Smooth muscle cell (in vitro differentiated cells): ENCODE results near the gene CYB5RL. TPM values are rescaled to one million over a fixed set of nuclear protein-coding genes. Genes with fewer than 3 reads are reported as not detected.
"Not testable (repeated sequence)": the region's sequence is repeated elsewhere in the genome, so short reads cannot be mapped to it uniquely, and the experiment has no call there.

Experiments used
- DNase-seq: peaks from one replicate; lab custom pipeline; 2025; ENCODE audit not compliant: unreplicated experiment; lab: John Stamatoyannopoulos, UW
- H2AFZ ChIP-seq: fragments of 200-600 bp; sonication (generic); 2 replicates; pipeline ENCODE4 v1.6.0; 2016; ENCODE audit warnings: antibody characterized with exemption, low read depth, mild to moderate bottlenecking
- H3F3A ChIP-seq: fragments of 200-600 bp; sonication (generic); 2 replicates; pipeline ENCODE4 v1.6.0; 2017; ENCODE audit warnings: antibody characterized with exemption, low read depth
- H3K27ac ChIP-seq: fragments of 200-600 bp; sonication (generic); 2 replicates; pipeline ENCODE4 v1.5.1; 2016; ENCODE audit warnings: low read depth, mild to moderate bottlenecking
- H3K27me3 ChIP-seq: fragments of 200-600 bp; sonication (generic); 2 replicates; pipeline ENCODE4 v1.6.1; 2016; ENCODE audit warnings: low read depth, mild to moderate bottlenecking
- H3K36me3 ChIP-seq: fragments of 200-600 bp; sonication (generic); 2 replicates; pipeline ENCODE4 v1.5.1; 2016; ENCODE audit warnings: low read depth
- H3K4me1 ChIP-seq: fragments of 200-600 bp; sonication (generic); 2 replicates; pipeline ENCODE4 v1.5.1; 2016; ENCODE audit warnings: low read depth
- H3K4me2 ChIP-seq: fragments of 200-600 bp; sonication (generic); 2 replicates; pipeline ENCODE4 v1.6.0; 2016; ENCODE audit warnings: mild to moderate bottlenecking
- H3K4me3 ChIP-seq: fragments of 200-600 bp; sonication (generic); 2 replicates; pipeline ENCODE4 v1.5.1; 2016; ENCODE audit warnings: mild to moderate bottlenecking
- H3K79me2 ChIP-seq: fragments of 200-600 bp; sonication (generic); 2 replicates; pipeline ENCODE4 v1.6.0; 2016; ENCODE audit warnings: low read depth, mild to moderate bottlenecking
- H3K9ac ChIP-seq: fragments of 200-600 bp; sonication (generic); 2 replicates; pipeline ENCODE4 v1.6.0; 2016; ENCODE audit warnings: low read depth
- H3K9me3 ChIP-seq: fragments of 200-600 bp; sonication (generic); replicated peaks from 2 replicates; pipeline ENCODE4 v1.5.1; 2016; ENCODE audit warnings: low read depth
- H4K20me1 ChIP-seq: fragments of 200-600 bp; sonication (generic); 2 replicates; pipeline ENCODE4 v1.6.0; 2016; ENCODE audit warnings: low read depth
- CTCF ChIP-seq: fragments of 200-600 bp; sonication (generic); IDR thresholded peaks from 2 replicates; pipeline ENCODE4 v1.5.1; 2017; ENCODE audit warnings: borderline replicate concordance, mild to moderate bottlenecking, antibody characterized with exemption; ENCODE audit not compliant: insufficient read depth, poor library complexity, severe bottlenecking
- WGBS: methylation state at CpG from one replicate; pipeline ENCODE4 v1.1.7; 2016; ENCODE audit warnings: low lambda C conversion rate; 5-methylcytosine and 5-hydroxymethylcytosine counted together
- polyA plus RNA-seq: library from polyadenylated mRNA; unstranded; fragments of >200 nt; fragmentation: Nextera tagmentation; extraction: Ambion mirVana; gene quantifications from 2 replicates; pipeline ENCODE4 v1.2.1, GENCODE V29; 2016
- total RNA-seq: library from RNA; depleted of rRNA; stranded (reverse); fragments of >200 nt; gene quantifications from 2 replicates; pipeline ENCODE4 v1.2.3, GENCODE V29; 2014

CYB5RL gene
- total and polyA plus RNA-seq, 2 experiments from 2014 or later = 1.5 to 3.8 TPM

GRCh38 chr1:54167422-54168139 is 32.2 kb downstream of the CYB5RL start:
- Histone ChIP-seq H3K4me3 (no peak overlapping the region), H3K36me3 (no peaks in the 10 kb centered on the region), H3K9me3 (no peaks in the 10 kb centered on the region), H3K27ac (no peak overlapping the region), H3F3A (no peaks in the 10 kb centered on the region), H3K27me3 (no peaks in the 10 kb centered on the region), H4K20me1 (no peaks in the 10 kb centered on the region), H3K79me2 (no peaks in the 10 kb centered on the region), H3K4me2 (no peak overlapping the region), H2AFZ (no peak overlapping the region), H3K9ac (no peak overlapping the region), H3K4me1 (no peaks in the 10 kb centered on the region)
- WGBS = 68% methylated on average over 9 of the region's 9 CpGs
- no peak for DNase-seq
- TF ChIP-seq CTCF = no peak

- H3K27me3 ChIP-seq, H3K27ac ChIP-seq, H3K36me3 ChIP-seq, H3K4me3 ChIP-seq, H4K20me1 ChIP-seq, H3F3A ChIP-seq, H2AFZ ChIP-seq, H3K79me2 ChIP-seq, DNase-seq, H3K4me2 ChIP-seq, H3K9me3 ChIP-seq, H3K9ac ChIP-seq, H3K4me1 ChIP-seq: not testable (repeated sequence)
- WGBS = 93% methylated on average over 8 of the region's 8 CpGs
Measured at GRCh38 chr1:54166357-54166756, 33.5 kb downstream of the CYB5RL start.

- no peaks in the 10 kb centered on the region for H3K36me3 ChIP-seq
- no peaks in the 10 kb centered on the region for H4K20me1 ChIP-seq
- no peak overlapping the region for H3K4me2 ChIP-seq
- H3K9ac ChIP-seq = no peak overlapping the region
- TF ChIP-seq CTCF = no peak
- no peaks in the 10 kb centered on the region for H3K79me2 ChIP-seq
- DNase-seq = no peak
- H3K4me3 ChIP-seq = no peak overlapping the region
- no peaks in the 10 kb centered on the region for H3K4me1 ChIP-seq
- H3K27ac ChIP-seq = no peak overlapping the region
- no peaks in the 10 kb centered on the region for H3K9me3 ChIP-seq
- no peak overlapping the region for H2AFZ ChIP-seq
- no peaks in the 10 kb centered on the region for H3F3A ChIP-seq
- H3K27me3 ChIP-seq = no peaks in the 10 kb centered on the region
- WGBS = 96% methylated on average over 15 of the region's 15 CpGs
Measured at GRCh38 chr1:54165146-54165545, 34.7 kb downstream of the CYB5RL start.

- H3K36me3 ChIP-seq = no peaks in the 10 kb centered on the region
- H3K27me3 ChIP-seq = no peaks in the 10 kb centered on the region
- no peak overlapping the region for H3K9ac ChIP-seq
- no peaks in the 10 kb centered on the region for H3K9me3 ChIP-seq
- no peaks in the 10 kb centered on the region for H4K20me1 ChIP-seq
- WGBS = 95% methylated on average over 5 of the region's 5 CpGs
- H3K4me1 ChIP-seq = no peaks in the 10 kb centered on the region
- H3K4me2 ChIP-seq = no peak overlapping the region
- no peaks in the 10 kb centered on the region for H3F3A ChIP-seq
- no peak for TF ChIP-seq CTCF
- H3K79me2 ChIP-seq = no peaks in the 10 kb centered on the region
- no peak for DNase-seq
- H2AFZ ChIP-seq = no peak overlapping the region
- H3K4me3 ChIP-seq = no peak overlapping the region
- H3K27ac ChIP-seq = no peak overlapping the region
Measured at GRCh38 chr1:54163573-54163972, 36.3 kb downstream of the CYB5RL start.
